Left ventricle myocardium inferior (tissue), 1 donor: ENCODE measurements around the gene LRBA. TPM values are rescaled to one million over a fixed set of nuclear protein-coding genes. Genes with fewer than 3 reads are reported as not detected.

Experiments
- DNase-seq: peaks from one replicate; pipeline ENCODE4 v3.0.0-alpha.2; 2020
- H3K27ac ChIP-seq: fragments of 200-600 bp; replicated peaks from 2 replicates; pipeline ENCODE4 v1.8.0; 2021
- H3K27me3 ChIP-seq: fragments of 200-600 bp; 2 replicates; pipeline ENCODE4 v1.8.0; 2021; ENCODE audit warnings: low read depth
- H3K36me3 ChIP-seq: fragments of 200-600 bp; 2 replicates; pipeline ENCODE4 v1.8.0; 2021
- H3K4me1 ChIP-seq: fragments of 200-600 bp; 2 replicates; pipeline ENCODE4 v1.8.0; 2021
- H3K4me3 ChIP-seq: fragments of 200-600 bp; 2 replicates; pipeline ENCODE4 v1.8.0; 2021; ENCODE audit warnings: mild to moderate bottlenecking, moderate library complexity
- H3K9me3 ChIP-seq: fragments of 200-600 bp; replicated peaks from 2 replicates; pipeline ENCODE4 v1.8.0; 2021
- CTCF ChIP-seq: fragments of 200-600 bp; IDR thresholded peaks from 2 replicates; pipeline ENCODE4 v1.8.0; 2021; ENCODE audit warnings: antibody characterized with exemption, mild to moderate bottlenecking, borderline replicate concordance
- intact Hi-C: fragments of 100-400 bp; cut with micrococcal nuclease; formaldehyde crosslinking; loops from one replicate; pipeline ENCODE4 v1.11.0; 2022
- total RNA-seq: library from RNA; stranded (reverse); fragmentation: NEBNext Ultra II Directional; extraction: Animal tissue kit (Norgen Biotek cat#: 25700); gene quantifications from one replicate; pipeline ENCODE4 v1.2.1, GENCODE V29; 2021
- donor health status: DM: no; HTN: yes; CAD: no; lungs with severe emphysema.

LRBA gene
- total RNA-seq, 1 donor from 2014 or later, result 19.1 TPM

- H3K36me3 ChIP-seq, result no peaks in the 10 kb centered on the region
- H3K9me3 ChIP-seq, result no peaks in the 10 kb centered on the region
- intact Hi-C loops, result no loop called here
- DNase-seq, result no peak
- peaks cover 15% of the 10 kb centered on the region for H3K4me1 ChIP-seq
- TF ChIP-seq CTCF, result no peak
- peak overlapping the region; percentile 67 for H3K4me3 ChIP-seq
- H3K27ac ChIP-seq, result no peak overlapping the region
- peaks cover 4% of the 10 kb centered on the region for H3K27me3 ChIP-seq
These were observed 432.2 kb downstream of the LRBA start for GRCh38 chr4:150582873-150583286.

GRCh38 chr4:150582146-150582872, 432.8 kb downstream of the LRBA start, which contains the start of gene MAB21L2:
MAB21L2 (plus strand) TSS chr4:150582151; CDS start chr4:150583030, 879 bp downstream.
- intact Hi-C loops, result no loop called here
- Histone ChIP-seq H3K27ac (no peak within 1 kb of the TSS), H3K9me3 (no peaks in the 10 kb centered on the region), H3K4me3 (peak within 1 kb of the TSS; percentile 67), H3K36me3 (no peaks in the 10 kb centered on the region), H3K27me3 (peaks cover 4% of the 10 kb centered on the region), H3K4me1 (peaks cover 15% of the 10 kb centered on the region)
- TF ChIP-seq CTCF, result no peak
- no peak for DNase-seq

DNA sequence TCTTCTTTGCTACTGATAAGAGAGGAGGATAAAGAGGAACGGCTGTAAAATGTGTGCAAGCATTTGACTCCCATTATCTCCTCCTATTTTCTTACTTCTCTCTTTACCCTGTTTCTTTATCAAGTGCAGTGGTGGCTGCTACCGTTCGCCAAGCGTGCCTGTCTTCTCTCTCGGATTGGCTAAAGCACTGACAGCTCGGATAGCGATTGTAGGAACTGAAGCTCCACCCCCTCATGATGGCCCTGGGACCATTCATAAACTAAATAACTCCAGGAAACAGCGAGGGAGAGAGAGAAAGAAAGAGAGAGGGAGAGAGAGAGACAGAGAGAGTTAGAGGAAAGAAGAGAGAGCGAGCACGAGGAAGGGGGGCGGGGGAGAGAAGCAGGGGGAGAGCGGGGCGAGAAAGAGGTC, 433.4 kb downstream of the LRBA start:
- peaks cover 4% of the 10 kb centered on the region for H3K27me3 ChIP-seq
- TF ChIP-seq CTCF, result no peak
- intact Hi-C loops, result no loop called here
- peak overlapping the region; percentile 67 for H3K4me3 ChIP-seq
- no peak overlapping the region for H3K27ac ChIP-seq
- no peaks in the 10 kb centered on the region for H3K9me3 ChIP-seq
- DNase-seq, result no peak
- no peaks in the 10 kb centered on the region for H3K36me3 ChIP-seq
- H3K4me1 ChIP-seq, result peaks cover 15% of the 10 kb centered on the region

- Histone ChIP-seq H3K4me1 (peaks cover 15% of the 10 kb centered on the region), H3K9me3 (no peaks in the 10 kb centered on the region), H3K4me3 (peak overlapping the region; percentile 67), H3K27ac (no peak overlapping the region), H3K27me3 (peaks cover 4% of the 10 kb centered on the region), H3K36me3 (no peaks in the 10 kb centered on the region)
- no peak for DNase-seq
- TF ChIP-seq CTCF, result no peak
- intact Hi-C loops, result no loop called here
These were observed 434.0 kb downstream of the LRBA start for GRCh38 chr4:150581056-150581605.

GRCh38 chr4:150580306-150580705, 434.8 kb downstream of the LRBA start:
- Histone ChIP-seq H3K36me3 (no peaks in the 10 kb centered on the region), H3K27ac (no peak overlapping the region), H3K4me1 (peaks cover 15% of the 10 kb centered on the region), H3K27me3 (peaks cover 4% of the 10 kb centered on the region), H3K9me3 (no peaks in the 10 kb centered on the region), H3K4me3 (peak overlapping the region; percentile 61)
- no peak for DNase-seq
- TF ChIP-seq CTCF, result no peak
- intact Hi-C loops, result no loop called here
